Measurements from ENCODE around the gene THBS3.

Gene THBS3

DNA sequence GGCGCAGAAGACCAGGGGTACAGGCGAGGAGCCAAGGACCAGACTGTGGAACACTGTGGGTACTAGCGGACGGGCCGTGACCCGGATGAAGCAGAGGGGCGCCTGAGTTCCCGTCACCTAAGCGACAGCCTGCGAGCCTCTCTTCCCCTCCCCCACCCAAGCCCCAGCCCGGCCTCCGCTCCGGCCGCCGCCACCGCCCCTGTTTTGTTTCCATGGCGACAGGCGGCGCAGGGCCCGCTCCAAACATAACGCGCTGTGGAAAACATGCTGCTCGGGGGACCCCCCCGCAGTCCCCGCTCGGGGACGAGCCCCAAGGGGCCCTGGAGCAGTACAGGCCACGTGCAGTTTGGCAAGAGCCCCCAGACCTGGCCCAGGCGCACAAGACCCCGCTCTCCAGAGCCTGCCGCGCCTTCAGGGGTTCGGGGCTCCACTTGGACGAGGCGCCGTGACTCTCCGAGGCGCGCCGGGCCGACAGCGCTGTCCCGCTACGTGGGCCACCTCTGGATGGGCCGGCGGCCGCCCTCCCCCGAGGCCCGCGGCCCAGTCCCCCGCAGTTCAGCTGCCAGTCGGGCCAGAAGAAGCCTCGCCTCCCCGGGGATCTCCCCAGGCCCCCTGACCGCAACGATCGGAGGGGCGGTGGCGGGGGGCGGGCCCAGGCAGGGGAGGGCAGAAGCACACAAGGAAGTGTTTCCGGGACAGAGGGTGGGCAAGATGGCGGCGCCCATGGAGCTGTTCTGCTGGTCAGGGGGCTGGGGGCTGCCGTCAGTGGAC is 1.0 kb upstream of the THBS3 start, which contains the start of gene MTX1:
TSS of gene MTX1 (plus strand) at position 155 of the 771 bp plus-strand sequence. CDS start at position 265, 110 bp downstream.
- 0% methylated on average over 58 of the region's 64 CpGs for WGBS (ENCODE audit: insufficient coverage)
- no peaks in the 10 kb centered on the region for H3K27me3 ChIP-seq (replicated peaks in 2 of 5; ENCODE audit: control insufficient read depth in 4 of 5, insufficient read depth in 5 of 5, low read length in 4 of 5)
- peaks cover 0 to 18% (median 3%) of the 10 kb centered on the region in 4 experiments for H3K36me3 ChIP-seq (ENCODE audit: control insufficient read depth in 4 of 4, insufficient read depth in 4 of 4, low read length in 3 of 4)
- no peaks in the 10 kb centered on the region for H3K9me3 ChIP-seq (ENCODE audit: control extremely low read depth in 1 of 5, control insufficient read depth in 4 of 5, insufficient read depth in 2 of 5, low read depth in 1 of 5, low read length in 4 of 5)
- peak within 1 kb of the TSS; percentile 98 to 99 for H3K27ac ChIP-seq (ENCODE audit: insufficient read depth in 1 of 2, low read depth in 1 of 2, low read length in 2 of 2, poor library complexity in 1 of 2, severe bottlenecking in 2 of 2)
- ChIA-PET POLR2A (interaction anchor here (0.7 to 2.1 kb wide), 4 partner anchors 15 to 115 kb away, joined by 3 to 8 read pairs (median 5); no protein-coding TSS in a partner anchor), CTCF (interaction anchor here (0.7 to 6.7 kb wide), 8 partner anchors 14 to 42 kb away, joined by 3 to 59 read pairs (median 20); partner anchors contain the start of gene KRTCAP2)
- peak within 1 kb of the TSS; percentile 81 to 100 (median 90) for H3K4me3 ChIP-seq (ENCODE audit: control insufficient read depth in 1 of 7, extremely low read depth in 1 of 7, insufficient read depth in 4 of 7, low read depth in 2 of 7, low read length in 6 of 7)
- H3K4me1 ChIP-seq (ENCODE audit: control extremely low read depth in 1 of 4, control insufficient read depth in 4 of 4, insufficient read depth in 4 of 4, low read length in 3 of 4): peaks cover 16 to 33% (median 31%) of the 10 kb centered on the region in 4 experiments
- peak; percentile 87 to 96 (median 93) for DNase-seq

DNA sequence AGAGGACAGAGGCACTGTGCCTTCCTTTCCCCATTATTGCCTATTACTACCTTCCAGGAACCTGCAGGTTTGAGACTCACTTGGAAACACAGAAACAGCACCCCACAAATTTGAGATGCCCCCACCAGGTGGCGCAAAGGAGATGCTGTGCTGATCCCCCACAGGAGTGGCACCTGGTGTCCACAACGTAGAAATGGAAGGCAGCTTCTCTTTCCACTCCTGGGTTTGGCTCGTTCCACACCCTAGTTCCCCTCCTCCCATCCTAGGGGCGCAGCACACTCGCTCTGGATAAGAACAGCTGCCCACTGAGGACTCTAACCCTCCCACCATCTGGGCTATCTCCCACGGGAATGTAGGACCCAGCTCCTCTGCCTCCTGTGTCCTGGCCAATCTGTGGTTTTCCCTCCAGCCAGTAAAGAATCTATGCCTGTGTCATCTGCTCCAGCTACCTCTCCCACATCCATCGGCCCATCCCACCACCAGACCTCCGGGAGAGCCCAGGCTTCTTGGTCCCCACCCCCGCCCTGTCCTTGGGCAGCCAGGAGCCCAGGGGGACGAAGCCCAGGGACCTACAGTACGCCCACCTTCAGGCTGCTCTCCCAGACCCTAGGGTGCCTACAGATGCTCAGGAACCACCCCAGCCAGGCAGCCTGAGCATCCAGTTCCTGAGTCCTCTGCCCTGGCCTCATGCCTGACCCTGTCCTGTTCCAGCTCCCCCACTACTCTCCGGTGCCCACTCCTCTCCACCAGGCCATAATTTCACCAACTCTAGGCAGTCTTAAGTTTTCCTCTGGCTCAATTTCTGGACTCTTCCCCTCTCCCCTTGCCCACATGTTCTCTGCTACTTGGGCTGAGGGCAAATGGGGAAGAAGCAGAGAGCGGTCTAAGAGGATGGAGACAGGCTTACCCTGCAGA is 549 bp downstream of the THBS3 start:
- peaks cover 16 to 33% (median 31%) of the 10 kb centered on the region in 4 experiments for H3K4me1 ChIP-seq (ENCODE audit: control extremely low read depth in 1 of 4, control insufficient read depth in 4 of 4, insufficient read depth in 4 of 4, low read length in 3 of 4)
- CTCF ChIA-PET: interaction anchor here (0.6 to 6.7 kb wide), 15 partner anchors 13 to 358 kb away, joined by 3 to 59 read pairs (median 7); a partner anchor contains a TSS
- peak; percentile 87 to 93 (median 89) for DNase-seq
- peak overlapping the region; percentile 36 to 99 for H3K27ac ChIP-seq (ENCODE audit: insufficient read depth in 1 of 2, low read depth in 1 of 2, low read length in 2 of 2, poor library complexity in 1 of 2, severe bottlenecking in 2 of 2)
- H3K4me3 ChIP-seq (ENCODE audit: control insufficient read depth in 1 of 7, extremely low read depth in 1 of 7, insufficient read depth in 4 of 7, low read depth in 2 of 7, low read length in 6 of 7): peak overlapping the region in 5 of 7 experiments; percentile 24 to 100 (median 92)
- peaks cover 0 to 19% (median 3%) of the 10 kb centered on the region in 4 experiments for H3K36me3 ChIP-seq (ENCODE audit: control insufficient read depth in 4 of 4, insufficient read depth in 4 of 4, low read length in 3 of 4)
- 33% methylated on average over 8 of the region's 13 CpGs for WGBS (ENCODE audit: insufficient coverage)
- H3K9me3 ChIP-seq (ENCODE audit: control extremely low read depth in 1 of 5, control insufficient read depth in 4 of 5, insufficient read depth in 2 of 5, low read depth in 1 of 5, low read length in 4 of 5): no peaks in the 10 kb centered on the region
- H3K27me3 ChIP-seq (replicated peaks in 2 of 5; ENCODE audit: control insufficient read depth in 4 of 5, insufficient read depth in 5 of 5, low read length in 4 of 5): no peaks in the 10 kb centered on the region
- POLR2A ChIA-PET: interaction anchor here (0.6 to 1.3 kb wide), 3 partner anchors 10 to 32 kb away, joined by 3 read pairs; no protein-coding TSS in a partner anchor

DNA sequence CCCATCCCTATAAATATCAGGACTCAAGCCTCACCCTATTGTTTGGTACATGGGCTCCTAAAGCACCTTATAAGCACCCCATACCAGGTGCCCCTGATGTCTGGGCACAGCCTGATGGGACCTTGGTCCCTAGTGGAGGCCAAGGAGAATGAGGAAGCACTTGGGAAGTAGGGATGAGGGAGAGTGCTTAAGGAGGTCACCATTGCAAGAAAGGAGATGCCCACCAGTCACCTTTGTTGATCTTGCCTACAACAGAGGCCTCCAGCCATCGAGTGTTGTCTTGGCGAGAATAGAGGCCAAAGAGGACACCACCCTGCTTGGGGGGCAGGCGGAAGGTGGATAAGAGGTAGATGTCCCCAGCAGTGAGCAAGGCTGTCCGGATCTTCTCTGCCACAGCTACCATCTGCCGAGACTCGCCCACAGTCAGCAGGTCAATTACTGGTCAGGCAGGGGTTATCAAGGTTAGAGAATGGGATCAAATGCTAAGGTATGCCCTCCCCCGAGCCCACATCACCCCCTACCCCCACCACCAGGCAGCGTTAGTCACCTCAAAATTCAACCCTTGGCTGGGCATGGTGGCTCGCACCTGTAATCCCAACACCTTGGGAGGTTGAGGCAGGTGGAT is 1.6 kb downstream of the THBS3 start:
- ChIA-PET POLR2A (no interaction called here), CTCF (interaction anchor here (1.1 to 6.7 kb wide), 7 partner anchors 12 to 33 kb away, joined by 3 to 56 read pairs (median 15); partner anchors contain the start of gene KRTCAP2)
- no peak for DNase-seq
- 100% methylated on average over 3 of the region's 9 CpGs for WGBS (ENCODE audit: insufficient coverage)
- Histone ChIP-seq H3K4me1 (ENCODE audit: control extremely low read depth in 1 of 4, control insufficient read depth in 4 of 4, insufficient read depth in 4 of 4, low read length in 3 of 4) (peaks cover 16 to 33% (median 31%) of the 10 kb centered on the region in 4 experiments), H3K36me3 (ENCODE audit: control insufficient read depth in 4 of 4, insufficient read depth in 4 of 4, low read length in 3 of 4) (peaks cover 0 to 21% (median 5%) of the 10 kb centered on the region in 4 experiments), H3K4me3 (ENCODE audit: control insufficient read depth in 1 of 7, extremely low read depth in 1 of 7, insufficient read depth in 4 of 7, low read depth in 2 of 7, low read length in 6 of 7) (no peak overlapping the region), H3K27ac (ENCODE audit: insufficient read depth in 1 of 2, low read depth in 1 of 2, low read length in 2 of 2, poor library complexity in 1 of 2, severe bottlenecking in 2 of 2) (no peak overlapping the region), H3K27me3 (replicated peaks in 2 of 5; ENCODE audit: control insufficient read depth in 4 of 5, insufficient read depth in 5 of 5, low read length in 4 of 5) (no peaks in the 10 kb centered on the region), H3K9me3 (ENCODE audit: control extremely low read depth in 1 of 5, control insufficient read depth in 4 of 5, insufficient read depth in 2 of 5, low read depth in 1 of 5, low read length in 4 of 5) (no peaks in the 10 kb centered on the region)

DNA sequence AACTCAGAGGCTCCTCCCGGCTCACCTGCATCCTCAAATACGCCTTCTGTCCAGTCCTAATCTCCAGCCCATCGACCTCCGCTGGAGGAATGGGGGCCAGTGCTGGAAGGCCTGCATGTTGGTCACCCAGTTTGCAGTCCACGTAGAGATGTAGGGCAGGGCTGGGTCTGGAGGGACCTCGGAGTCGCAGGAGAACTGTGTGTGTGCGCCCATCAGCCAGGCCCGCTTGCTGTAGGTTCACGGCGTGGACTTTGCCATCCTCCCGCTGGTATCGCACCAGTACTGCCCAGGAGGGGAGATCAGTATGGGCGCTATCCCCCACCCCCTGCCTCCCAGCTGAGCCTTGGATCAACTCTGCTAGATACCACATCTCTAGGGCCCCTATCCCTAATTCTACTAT is 2.7 kb downstream of the THBS3 start:
- ChIA-PET POLR2A (no interaction called here), CTCF (interaction anchor here (1.1 to 6.7 kb wide), 5 partner anchors 11 to 32 kb away, joined by 3 to 56 read pairs (median 15); partner anchors contain the start of gene KRTCAP2)
- no peak for DNase-seq
- Histone ChIP-seq H3K4me1 (ENCODE audit: control extremely low read depth in 1 of 4, control insufficient read depth in 4 of 4, insufficient read depth in 4 of 4, low read length in 3 of 4) (peaks cover 12 to 32% (median 27%) of the 10 kb centered on the region in 4 experiments), H3K36me3 (ENCODE audit: control insufficient read depth in 4 of 4, insufficient read depth in 4 of 4, low read length in 3 of 4) (peaks cover 0 to 25% (median 4%) of the 10 kb centered on the region in 4 experiments), H3K9me3 (ENCODE audit: control extremely low read depth in 1 of 5, control insufficient read depth in 4 of 5, insufficient read depth in 2 of 5, low read depth in 1 of 5, low read length in 4 of 5) (no peaks in the 10 kb centered on the region), H3K4me3 (ENCODE audit: control insufficient read depth in 1 of 7, extremely low read depth in 1 of 7, insufficient read depth in 4 of 7, low read depth in 2 of 7, low read length in 6 of 7) (no peak overlapping the region), H3K27me3 (replicated peaks in 2 of 5; ENCODE audit: control insufficient read depth in 4 of 5, insufficient read depth in 5 of 5, low read length in 4 of 5) (no peaks in the 10 kb centered on the region), H3K27ac (ENCODE audit: insufficient read depth in 1 of 2, low read depth in 1 of 2, low read length in 2 of 2, poor library complexity in 1 of 2, severe bottlenecking in 2 of 2) (no peak overlapping the region)
- WGBS (ENCODE audit: insufficient coverage): 96% methylated on average over 13 of the region's 14 CpGs

DNA sequence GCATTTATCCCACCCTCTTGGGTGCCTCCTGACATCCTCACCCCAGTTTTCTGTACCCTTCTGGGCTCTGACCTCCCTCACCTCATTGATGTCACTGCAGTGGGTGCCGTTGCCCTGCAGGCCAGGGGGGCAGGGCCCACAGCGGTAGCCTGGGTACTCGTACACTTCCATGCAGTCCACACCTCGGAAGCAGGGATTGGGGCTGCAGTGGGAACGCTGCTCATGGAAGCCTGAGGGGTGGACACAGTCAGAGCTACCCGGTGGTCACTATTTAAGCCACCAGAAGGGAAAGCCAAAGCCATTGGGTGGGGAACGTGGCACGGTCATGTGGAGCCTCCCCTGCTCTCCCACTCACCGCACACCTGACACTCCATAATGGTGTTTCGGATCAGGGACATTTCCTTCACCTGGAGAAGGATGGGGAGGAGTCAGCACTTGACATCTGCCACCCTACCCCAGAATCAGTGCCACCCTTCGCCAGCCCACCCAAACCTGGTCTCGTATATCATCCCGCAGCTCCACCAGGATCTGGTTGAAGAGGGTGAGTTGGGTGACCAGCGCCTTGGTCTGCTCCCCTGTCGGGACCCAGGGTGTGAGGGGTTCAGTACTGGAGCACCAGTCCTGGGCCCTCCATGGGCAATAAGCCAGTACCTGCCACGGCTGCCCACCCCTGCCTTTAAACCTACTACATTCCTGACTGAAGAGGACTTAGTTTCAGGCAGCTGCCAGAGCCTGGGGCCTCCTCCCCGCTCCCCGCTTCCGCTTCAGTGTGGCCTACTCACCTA is 4.8 kb downstream of the THBS3 start:
- Histone ChIP-seq H3K36me3 (ENCODE audit: control insufficient read depth in 4 of 4, insufficient read depth in 4 of 4, low read length in 3 of 4) (peaks cover 0 to 37% (median 4%) of the 10 kb centered on the region in 4 experiments), H3K4me1 (ENCODE audit: control extremely low read depth in 1 of 4, control insufficient read depth in 4 of 4, insufficient read depth in 4 of 4, low read length in 3 of 4) (peaks cover 2 to 14% (median 14%) of the 10 kb centered on the region in 4 experiments), H3K4me3 (ENCODE audit: control insufficient read depth in 1 of 7, extremely low read depth in 1 of 7, insufficient read depth in 4 of 7, low read depth in 2 of 7, low read length in 6 of 7) (no peak overlapping the region), H3K27me3 (replicated peaks in 2 of 5; ENCODE audit: control insufficient read depth in 4 of 5, insufficient read depth in 5 of 5, low read length in 4 of 5) (no peaks in the 10 kb centered on the region), H3K27ac (ENCODE audit: insufficient read depth in 1 of 2, low read depth in 1 of 2, low read length in 2 of 2, poor library complexity in 1 of 2, severe bottlenecking in 2 of 2) (no peak overlapping the region), H3K9me3 (ENCODE audit: control extremely low read depth in 1 of 5, control insufficient read depth in 4 of 5, insufficient read depth in 2 of 5, low read depth in 1 of 5, low read length in 4 of 5) (no peaks in the 10 kb centered on the region)
- no peak for DNase-seq
- CTCF ChIA-PET: interaction anchor here (1.1 to 6.7 kb wide), 7 partner anchors 9 to 48 kb away, joined by 3 to 56 read pairs (median 7); partner anchors contain the start of gene KRTCAP2
- POLR2A ChIA-PET: no interaction called here
- WGBS (ENCODE audit: insufficient coverage): 96% methylated on average over 11 of the region's 19 CpGs

DNA sequence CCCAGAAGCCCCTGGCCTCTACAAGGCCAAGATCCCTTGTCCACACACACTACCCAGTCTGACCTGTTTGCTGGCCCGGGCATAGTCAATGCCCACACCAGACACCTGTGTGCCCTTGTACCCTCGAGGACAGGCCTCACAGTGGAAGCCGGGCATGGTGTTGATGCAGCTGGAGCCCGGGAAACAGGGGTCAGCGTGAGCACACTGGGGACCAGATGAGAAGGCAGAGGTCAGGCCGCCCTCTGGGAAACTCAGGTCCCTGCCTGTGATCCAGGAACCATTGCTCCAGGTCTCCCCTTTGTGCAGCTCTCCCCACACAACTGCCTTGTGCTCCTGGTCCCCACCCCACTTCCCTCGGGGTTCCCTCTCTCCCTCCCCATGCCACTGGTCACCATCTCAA is 5.5 kb downstream of the THBS3 start:
- no peaks in the 10 kb centered on the region for H3K27me3 ChIP-seq (replicated peaks in 2 of 5; ENCODE audit: control insufficient read depth in 4 of 5, insufficient read depth in 5 of 5, low read length in 4 of 5)
- 100% methylated on average over 7 of the region's 7 CpGs for WGBS (ENCODE audit: insufficient coverage)
- H3K4me3 ChIP-seq (ENCODE audit: control insufficient read depth in 1 of 7, extremely low read depth in 1 of 7, insufficient read depth in 4 of 7, low read depth in 2 of 7, low read length in 6 of 7): no peak overlapping the region
- ChIA-PET POLR2A (no interaction called here), CTCF (interaction anchor here (0.8 to 2.8 kb wide), 4 partner anchors 8 to 28 kb away, joined by 3 to 14 read pairs (median 6); no protein-coding TSS in a partner anchor)
- H3K9me3 ChIP-seq (ENCODE audit: control extremely low read depth in 1 of 5, control insufficient read depth in 4 of 5, insufficient read depth in 2 of 5, low read depth in 1 of 5, low read length in 4 of 5): no peaks in the 10 kb centered on the region
- no peak for DNase-seq
- H3K4me1 ChIP-seq (ENCODE audit: control extremely low read depth in 1 of 4, control insufficient read depth in 4 of 4, insufficient read depth in 4 of 4, low read length in 3 of 4): peaks cover 0 to 6% (median 6%) of the 10 kb centered on the region in 4 experiments
- peaks cover 0 to 43% (median 4%) of the 10 kb centered on the region in 4 experiments for H3K36me3 ChIP-seq (ENCODE audit: control insufficient read depth in 4 of 4, insufficient read depth in 4 of 4, low read length in 3 of 4)
- H3K27ac ChIP-seq (ENCODE audit: insufficient read depth in 1 of 2, low read depth in 1 of 2, low read length in 2 of 2, poor library complexity in 1 of 2, severe bottlenecking in 2 of 2): no peak overlapping the region
